Duodenal mucosa (tissue), 2 donors: ENCODE results near the gene TBC1D4.
"Not testable (repeated sequence)": the region's sequence is repeated elsewhere in the genome, so short reads cannot be mapped to it uniquely, and the experiment has no call there.

ENCODE experiments used
- H3K27ac ChIP-seq: one replicate; pipeline ENCODE4 v1.7.0; 2013; ENCODE audit warnings: low read depth, low read length
- H3K27me3 ChIP-seq, 2 donors: one replicate each; pipeline ENCODE4 v1.7.0; 2013; ENCODE audit warnings: low read length in 2 of 2, control low read depth in 1 of 2; ENCODE audit not compliant: insufficient read depth in 2 of 2, control insufficient read depth in 1 of 2
- H3K36me3 ChIP-seq, 2 donors: one replicate each; pipeline ENCODE4 v1.7.0; 2013; ENCODE audit warnings: low read length in 2 of 2, control low read depth in 1 of 2; ENCODE audit not compliant: insufficient read depth in 2 of 2, control insufficient read depth in 1 of 2
- H3K4me1 ChIP-seq, 2 donors: one replicate each; pipeline ENCODE4 v1.7.0; 2013; ENCODE audit warnings: low read length in 2 of 2, control low read depth in 1 of 2; ENCODE audit not compliant: insufficient read depth in 2 of 2, control insufficient read depth in 1 of 2
- H3K4me3 ChIP-seq, 2 donors: one replicate each; pipeline ENCODE4 v1.7.0; 2013; ENCODE audit warnings: low read length in 2 of 2, low read depth in 1 of 2
- H3K9ac ChIP-seq, 2 donors: one replicate each; pipeline ENCODE4 v1.7.0; 2013; ENCODE audit warnings: low read length in 2 of 2, low read depth in 1 of 2
- H3K9me3 ChIP-seq, 2 donors: one replicate each; pipeline ENCODE4 v1.7.0; 2013; ENCODE audit warnings: low read length in 2 of 2, control low read depth in 1 of 2; ENCODE audit not compliant: control insufficient read depth in 1 of 2

TBC1D4 gene

GRCh38 chr13:75351538-75351937, 130.4 kb downstream of the TBC1D4 start:
- H3K9me3 ChIP-seq, H3K4me3 ChIP-seq, H3K9ac ChIP-seq, H3K27ac ChIP-seq, H3K4me1 ChIP-seq, H3K27me3 ChIP-seq, H3K36me3 ChIP-seq: not testable (repeated sequence)

GRCh38 chr13:75347925-75348324, 134.0 kb downstream of the TBC1D4 start:
- Histone ChIP-seq H3K4me3 (no peak overlapping the region), H3K9me3 (no peaks in the 10 kb centered on the region), H3K27ac (no peak overlapping the region), H3K27me3 (no peaks in the 10 kb centered on the region), H3K4me1 (no peaks in the 10 kb centered on the region), H3K9ac (no peak overlapping the region), H3K36me3 (no peaks in the 10 kb centered on the region)

GRCh38 chr13:75347457-75347856, 134.5 kb downstream of the TBC1D4 start:
- no peaks in the 10 kb centered on the region for H3K9me3 ChIP-seq
- no peak overlapping the region for H3K4me3 ChIP-seq
- no peak overlapping the region for H3K27ac ChIP-seq
- no peaks in the 10 kb centered on the region for H3K4me1 ChIP-seq
- no peaks in the 10 kb centered on the region for H3K36me3 ChIP-seq
- no peaks in the 10 kb centered on the region for H3K27me3 ChIP-seq
- H3K9ac ChIP-seq = no peak overlapping the region

GRCh38 chr13:75345193-75345592, 136.8 kb downstream of the TBC1D4 start:
- no peak overlapping the region for H3K4me3 ChIP-seq
- no peaks in the 10 kb centered on the region for H3K4me1 ChIP-seq
- H3K36me3 ChIP-seq = no peaks in the 10 kb centered on the region
- no peaks in the 10 kb centered on the region for H3K9me3 ChIP-seq
- no peak overlapping the region for H3K9ac ChIP-seq
- H3K27me3 ChIP-seq = no peaks in the 10 kb centered on the region
- no peak overlapping the region for H3K27ac ChIP-seq

- Histone ChIP-seq H3K9me3 (no peaks in the 10 kb centered on the region), H3K9ac (no peak overlapping the region), H3K27me3 (no peaks in the 10 kb centered on the region), H3K36me3 (peaks cover 0 to 5% of the 10 kb centered on the region in 2 donors), H3K27ac (no peak overlapping the region), H3K4me3 (no peak overlapping the region), H3K4me1 (no peaks in the 10 kb centered on the region)
Measured at GRCh38 chr13:75341028-75341427, 140.9 kb downstream of the TBC1D4 start.

- Histone ChIP-seq H3K4me3 (no peak overlapping the region), H3K27me3 (no peaks in the 10 kb centered on the region), H3K9ac (no peak overlapping the region), H3K27ac (no peak overlapping the region), H3K36me3 (peaks cover 0 to 8% of the 10 kb centered on the region in 2 donors), H3K4me1 (no peaks in the 10 kb centered on the region), H3K9me3 (no peaks in the 10 kb centered on the region)
Measured at GRCh38 chr13:75339635-75340374, 142.2 kb downstream of the TBC1D4 start.

GRCh38 chr13:75334634-75335447, 147.1 kb downstream of the TBC1D4 start:
- peaks cover 0 to 8% of the 10 kb centered on the region in 2 donors for H3K36me3 ChIP-seq
- no peaks in the 10 kb centered on the region for H3K9me3 ChIP-seq
- no peak overlapping the region for H3K4me3 ChIP-seq
- H3K27me3 ChIP-seq = no peaks in the 10 kb centered on the region
- no peak overlapping the region for H3K27ac ChIP-seq
- H3K4me1 ChIP-seq = peaks cover 0 to 3% of the 10 kb centered on the region in 2 donors
- no peak overlapping the region for H3K9ac ChIP-seq

- H3K4me3 ChIP-seq = no peak overlapping the region
- H3K36me3 ChIP-seq = peaks cover 0 to 8% of the 10 kb centered on the region in 2 donors
- no peaks in the 10 kb centered on the region for H3K27me3 ChIP-seq
- no peak overlapping the region for H3K27ac ChIP-seq
- H3K9me3 ChIP-seq = no peaks in the 10 kb centered on the region
- no peak overlapping the region for H3K9ac ChIP-seq
- peaks cover 0 to 3% of the 10 kb centered on the region in 2 donors for H3K4me1 ChIP-seq
Measured at GRCh38 chr13:75333103-75333502, 148.9 kb downstream of the TBC1D4 start.

- H3K4me1 ChIP-seq = peaks cover 0 to 3% of the 10 kb centered on the region in 2 donors
- H3K36me3 ChIP-seq = peaks cover 0 to 8% of the 10 kb centered on the region in 2 donors
- no peaks in the 10 kb centered on the region for H3K9me3 ChIP-seq
- H3K4me3 ChIP-seq = no peak overlapping the region
- no peaks in the 10 kb centered on the region for H3K27me3 ChIP-seq
- no peak overlapping the region for H3K9ac ChIP-seq
- H3K27ac ChIP-seq = no peak overlapping the region
Measured at GRCh38 chr13:75331792-75332349, 150.1 kb downstream of the TBC1D4 start.

GRCh38 chr13:75330770-75331169, 151.2 kb downstream of the TBC1D4 start:
- H3K4me1 ChIP-seq = peaks cover 0 to 3% of the 10 kb centered on the region in 2 donors

More at GRCh38 chr13:75330770-75331169, 151.2 kb downstream of the TBC1D4 start:
- no peak overlapping the region for H3K4me3 ChIP-seq
- H3K36me3 ChIP-seq = peaks cover 0 to 3% of the 10 kb centered on the region in 2 donors
- H3K27ac ChIP-seq = no peak overlapping the region
- H3K9ac ChIP-seq = no peak overlapping the region
- H3K9me3 ChIP-seq = no peaks in the 10 kb centered on the region
- H3K27me3 ChIP-seq = no peaks in the 10 kb centered on the region
